Keratinocyte (primary cell): ENCODE measurements around the gene ATP9B. TPM values are rescaled to one million over a fixed set of nuclear protein-coding genes. Genes with fewer than 3 reads are reported as not detected.

Source experiments
- DNase-seq: peaks from one replicate; pipeline ENCODE4 v3.0.0-alpha.2; 2011; ENCODE audit warnings: low read depth, missing footprints, low spot score
- FAIRE-seq: peaks from 2 replicates; lab custom pipeline; 2011; peaks lifted over from hg19 to GRCh38; lab: Jason Lieb, UNC
- H2AFZ ChIP-seq: 2 replicates; pipeline ENCODE4 v1.6.0; 2012; ENCODE audit warnings: low read length, control low read depth, inconsistent platforms; ENCODE audit not compliant: control insufficient read depth
- H3K27ac ChIP-seq: 2 replicates; pipeline ENCODE4 v1.5.1; 2011; ENCODE audit warnings: low read length; ENCODE audit not compliant: control insufficient read depth, insufficient read depth
- H3K27me3 ChIP-seq: 3 replicates; pipeline ENCODE4 v1.6.0; 2011; ENCODE audit warnings: low read length; ENCODE audit not compliant: control insufficient read depth, insufficient read depth; ENCODE audit errors: extremely low read depth
- H3K36me3 ChIP-seq, 2 experiments: 2 replicates in 1 of 2; 3 replicates in 1 of 2; pipeline ENCODE4 v1.5.1; 2011; ENCODE audit warnings: low read length in 2 of 2, mild to moderate bottlenecking in 1 of 2; ENCODE audit not compliant: control insufficient read depth in 2 of 2, insufficient read depth in 2 of 2; ENCODE audit errors: extremely low read depth in 1 of 2
- H3K4me1 ChIP-seq: 3 replicates; pipeline ENCODE4 v1.5.1; 2011; ENCODE audit warnings: low read length; ENCODE audit not compliant: control insufficient read depth, insufficient read depth; ENCODE audit errors: extremely low read depth
- H3K4me2 ChIP-seq: 3 replicates; pipeline ENCODE4 v1.6.0; 2011; ENCODE audit warnings: low read depth, low read length; ENCODE audit not compliant: control insufficient read depth, insufficient read depth; ENCODE audit errors: extremely low read depth
- H3K4me3 ChIP-seq, 3 experiments: fragments of 200-600 bp in 1 of 3; sonication (generic) in 1 of 3; 2 replicates in 2 of 3; 3 replicates in 1 of 3; pipeline ENCODE4 v1.5.1; 2011 to 2016; ENCODE audit warnings: low read length in 3 of 3, mild to moderate bottlenecking in 3 of 3, control low read depth in 2 of 3, inconsistent platforms in 1 of 3, low read depth in 1 of 3, mixed read lengths in 1 of 3, mixed run types in 1 of 3, moderate library complexity in 1 of 3; ENCODE audit not compliant: control insufficient read depth in 2 of 3, insufficient read depth in 2 of 3; ENCODE audit errors: extremely low read depth in 1 of 3
- H3K79me2 ChIP-seq: 2 replicates; pipeline ENCODE4 v1.6.0; 2012; ENCODE audit warnings: low read length; ENCODE audit not compliant: control insufficient read depth, insufficient read depth
- H3K9ac ChIP-seq: 3 replicates; pipeline ENCODE4 v1.6.0; 2011; ENCODE audit warnings: low read length; ENCODE audit not compliant: control insufficient read depth, insufficient read depth; ENCODE audit errors: extremely low read depth
- H3K9me1 ChIP-seq: 3 replicates; pipeline ENCODE4 v1.6.0; 2011; ENCODE audit warnings: low read length; ENCODE audit not compliant: control insufficient read depth, insufficient read depth; ENCODE audit errors: extremely low read depth
- H3K9me3 ChIP-seq: 2 replicates; pipeline ENCODE4 v1.5.1; 2012; ENCODE audit warnings: low read depth, low read length; ENCODE audit not compliant: control insufficient read depth
- H4K20me1 ChIP-seq: 3 replicates; pipeline ENCODE4 v1.6.0; 2011; ENCODE audit warnings: low read length; ENCODE audit not compliant: control insufficient read depth, insufficient read depth; ENCODE audit errors: extremely low read depth
- CTCF ChIP-seq, 3 experiments: IDR thresholded peaks in 1 of 3; conservative IDR thresholded peaks in 1 of 3; optimal IDR thresholded peaks in 1 of 3; 2 replicates in 2 of 3; 3 replicates in 1 of 3; pipeline versions ENCODE3 to v1.5.1; 2011; ENCODE audit warnings: low read length in 3 of 3, mild to moderate bottlenecking in 3 of 3, moderate library complexity in 2 of 3, control low read depth in 1 of 3, inconsistent platforms in 1 of 3; ENCODE audit not compliant: insufficient read depth in 2 of 3; ENCODE audit errors: extremely low read depth in 1 of 3
- EZH2 ChIP-seq: IDR thresholded peaks from one replicate; pipeline ENCODE4 v1.6.1; 2012; ENCODE audit warnings: inconsistent platforms, mild to moderate bottlenecking, low read length, moderate library complexity
- dilution Hi-C: fragments of 300-500 bp; cut with MboI; formaldehyde crosslinking; loops from one replicate; pipeline ENCODE4 v1.7.0; 2020; ENCODE audit warnings: low sequenced_read_pairs; ENCODE audit not compliant: extremely low pct_ligation_motif_present
- polyA plus RNA-seq, 5 experiments: library from polyadenylated mRNA; depleted of rRNA in 3 of 5; stranded (reverse) in 3 of 5; stranded (forward) in 1 of 5; unstranded in 1 of 5; fragments of >200 nt; gene quantifications; 1 replicate in 1 of 5; 2 replicates in 3 of 5; 3 replicates in 1 of 5; pipeline versions ENCODE4 v1.2.1 to v1.2.3, GENCODE V29; 2011 to 2012; ENCODE audit warnings: missing spikeins in 2 of 5, low read depth in 1 of 5, low replicate concordance in 1 of 5

ATP9B gene
- polyA plus RNA-seq, 1 donor (not counting 4 experiments of a cell fraction or from before 2014, with no cell fraction given), result 16.1 TPM

GRCh38 chr18:79030680-79031079 is 38.5 kb upstream of the ATP9B start:
- FAIRE-seq, result no peak

GRCh38 chr18:79042276-79042675 is 26.9 kb upstream of the ATP9B start:
- no peak for DNase-seq

More at GRCh38 chr18:79030680-79031079, 38.5 kb upstream of the ATP9B start:
- no peak overlapping the region for H3K4me3 ChIP-seq
- no peaks in the 10 kb centered on the region for H4K20me1 ChIP-seq
- TF ChIP-seq EZH2 (no peak), CTCF (optimal IDR thresholded peaks at IDR 0.05 in 1 of 3, IDR thresholded peaks at IDR 0.05 in 1 of 3, conservative IDR thresholded peaks at IDR 0.05 in 1 of 3; ENCODE audit: extremely low read depth in 1 of 3, insufficient read depth in 2 of 3, low read length in 3 of 3) (no peak)
- no peak overlapping the region for H3K27ac ChIP-seq
- no peak for DNase-seq
- no peaks in the 10 kb centered on the region for H3K27me3 ChIP-seq
- no peaks in the 10 kb centered on the region for H3K36me3 ChIP-seq
- no peak overlapping the region for H3K4me2 ChIP-seq
- dilution Hi-C loops, result no loop called here
- no peaks in the 10 kb centered on the region for H3K79me2 ChIP-seq
- H2AFZ ChIP-seq, result no peak overlapping the region
- no peaks in the 10 kb centered on the region for H3K4me1 ChIP-seq
- H3K9ac ChIP-seq, result no peak overlapping the region
- no peaks in the 10 kb centered on the region for H3K9me1 ChIP-seq
- no peaks in the 10 kb centered on the region for H3K9me3 ChIP-seq

More at GRCh38 chr18:79042276-79042675, 26.9 kb upstream of the ATP9B start:
- no peak overlapping the region for H3K27ac ChIP-seq
- no peak overlapping the region for H2AFZ ChIP-seq
- no peaks in the 10 kb centered on the region for H3K27me3 ChIP-seq
- H3K4me3 ChIP-seq, result no peak overlapping the region
- H3K9ac ChIP-seq, result no peak overlapping the region
- no peak for FAIRE-seq
- no peaks in the 10 kb centered on the region for H3K79me2 ChIP-seq
- no peaks in the 10 kb centered on the region for H3K4me1 ChIP-seq
- H4K20me1 ChIP-seq, result no peaks in the 10 kb centered on the region
- dilution Hi-C loops, result no loop called here
- H3K36me3 ChIP-seq, result no peaks in the 10 kb centered on the region
- H3K4me2 ChIP-seq, result no peak overlapping the region
- TF ChIP-seq CTCF (optimal IDR thresholded peaks at IDR 0.05 in 1 of 3, IDR thresholded peaks at IDR 0.05 in 1 of 3, conservative IDR thresholded peaks at IDR 0.05 in 1 of 3; ENCODE audit: extremely low read depth in 1 of 3, insufficient read depth in 2 of 3, low read length in 3 of 3) (no peak), EZH2 (no peak)
- peaks cover 7% of the 10 kb centered on the region for H3K9me3 ChIP-seq
- no peaks in the 10 kb centered on the region for H3K9me1 ChIP-seq
